Measurements from ENCODE around the gene PKN2. TPM values are rescaled to one million over a fixed set of nuclear protein-coding genes. Genes with fewer than 3 reads are reported as not detected.
"Not testable (repeated sequence)": the region's sequence is repeated elsewhere in the genome, so short reads cannot be mapped to it uniquely, and the experiment has no call there.

Gene PKN2
- total RNA-seq, 4 donors from 2014 or later = 14.9 to 18.6 (median 17.0) TPM

GRCh38 chr1:88698764-88699163 is 14.7 kb downstream of the PKN2 start:
- H3K27me3 ChIP-seq = no peaks in the 10 kb centered on the region
- no peak overlapping the region for H3K27ac ChIP-seq
- peaks cover 20 to 32% of the 10 kb centered on the region in 2 donors for H3K4me1 ChIP-seq
- intact Hi-C loops (cut with DNase I; ENCODE audit: low total_unique reads) (no loop called here), in situ Hi-C loops (cut with MboI; ENCODE audit: low sequenced_read_pairs in 4 of 4) (loop anchor here in 2 of 4 donors (25.0 kb wide), 2 partner anchors 1361 to 1786 kb away; partner anchors contain the start of genes HS2ST1 (in 1 of the 2), LMO4 (in 1 of the 2) and SELENOF (in 1 of the 2))
- ATAC-seq (no peak), DNase-seq (no peak)
- no peak for TF ChIP-seq POLR2A (IDR thresholded peaks at IDR 0.05)
- TF ChIP-seq CTCF (IDR thresholded peaks at IDR 0.05 in 4 of 5, conservative IDR thresholded peaks at IDR 0.05 in 1 of 5) = no peak
- no peaks in the 10 kb centered on the region for H3K36me3 ChIP-seq
- H3K9me3 ChIP-seq = no peaks in the 10 kb centered on the region
- H3K4me3 ChIP-seq = no peak overlapping the region

- Histone ChIP-seq H3K9me3 (no peaks in the 10 kb centered on the region), H3K4me3 (no peak overlapping the region), H3K27me3 (no peaks in the 10 kb centered on the region), H3K27ac (no peak overlapping the region), H3K36me3 (no peaks in the 10 kb centered on the region), H3K4me1 (peaks cover 23 to 32% of the 10 kb centered on the region in 2 donors)
- in situ Hi-C loops (cut with MboI; ENCODE audit: low sequenced_read_pairs in 4 of 4) (no loop called here), intact Hi-C loops (cut with DNase I; ENCODE audit: low total_unique reads) (no loop called here)
- no peak for TF ChIP-seq POLR2A (IDR thresholded peaks at IDR 0.05)
- no peak for TF ChIP-seq CTCF (IDR thresholded peaks at IDR 0.05 in 4 of 5, conservative IDR thresholded peaks at IDR 0.05 in 1 of 5)
- ATAC-seq (no peak), DNase-seq (no peak)
Observed at GRCh38 chr1:88700425-88701013, 16.4 kb downstream of the PKN2 start.

- intact Hi-C loops (cut with DNase I; ENCODE audit: low total_unique reads) (no loop called here), in situ Hi-C loops (cut with MboI; ENCODE audit: low sequenced_read_pairs in 4 of 4) (no loop called here)
- DNase-seq (no peak), ATAC-seq (no peak)
- Histone ChIP-seq H3K27me3 (no peaks in the 10 kb centered on the region), H3K9me3 (no peaks in the 10 kb centered on the region), H3K4me1 (peaks cover 23 to 32% of the 10 kb centered on the region in 2 donors), H3K36me3 (no peaks in the 10 kb centered on the region), H3K4me3 (no peak overlapping the region), H3K27ac (no peak overlapping the region)
- TF ChIP-seq CTCF (IDR thresholded peaks at IDR 0.05 in 4 of 5, conservative IDR thresholded peaks at IDR 0.05 in 1 of 5) = no peak
Observed at GRCh38 chr1:88701275-88701674, 17.2 kb downstream of the PKN2 start.

- ATAC-seq; H3K27ac ChIP-seq; H3K9me3 ChIP-seq; H3K36me3 ChIP-seq; H3K27me3 ChIP-seq; intact Hi-C loops (cut with DNase I; ENCODE audit: low total_unique reads); H3K4me3 ChIP-seq; in situ Hi-C loops (cut with MboI; ENCODE audit: low sequenced_read_pairs in 4 of 4); DNase-seq: not testable (repeated sequence)
- peaks cover 23 to 32% of the 10 kb centered on the region in 2 donors for H3K4me1 ChIP-seq
Observed at GRCh38 chr1:88701793-88702192, 17.7 kb downstream of the PKN2 start.

- Histone ChIP-seq H3K9me3 (no peaks in the 10 kb centered on the region), H3K36me3 (no peaks in the 10 kb centered on the region), H3K4me3 (no peak overlapping the region), H3K4me1 (peaks cover under 1 to 9% of the 10 kb centered on the region in 2 donors), H3K27ac (no peak overlapping the region), H3K27me3 (no peaks in the 10 kb centered on the region)
- no peak for TF ChIP-seq CTCF (IDR thresholded peaks at IDR 0.05 in 4 of 5, conservative IDR thresholded peaks at IDR 0.05 in 1 of 5)
- no peak for TF ChIP-seq POLR2A (IDR thresholded peaks at IDR 0.05)
- no peak for DNase-seq
- intact Hi-C loops (cut with DNase I; ENCODE audit: low total_unique reads) = no loop called here
- in situ Hi-C loops (cut with MboI; ENCODE audit: low sequenced_read_pairs in 4 of 4) = no loop called here
- no peak for ATAC-seq
Observed at GRCh38 chr1:88708011-88708410, 23.9 kb downstream of the PKN2 start.

GRCh38 chr1:88712907-88713306 is 28.8 kb downstream of the PKN2 start:
- H3K36me3 ChIP-seq; H3K4me1 ChIP-seq; H3K27me3 ChIP-seq; ATAC-seq; intact Hi-C loops (cut with DNase I; ENCODE audit: low total_unique reads); in situ Hi-C loops (cut with MboI; ENCODE audit: low sequenced_read_pairs in 4 of 4); H3K9me3 ChIP-seq; H3K4me3 ChIP-seq; H3K27ac ChIP-seq; DNase-seq: not testable (repeated sequence)

GRCh38 chr1:88716571-88716970 is 32.5 kb downstream of the PKN2 start:
- H3K27ac ChIP-seq; H3K4me3 ChIP-seq; H3K9me3 ChIP-seq; ATAC-seq; intact Hi-C loops (cut with DNase I; ENCODE audit: low total_unique reads); H3K36me3 ChIP-seq; in situ Hi-C loops (cut with MboI; ENCODE audit: low sequenced_read_pairs in 4 of 4); H3K27me3 ChIP-seq; DNase-seq; H3K4me1 ChIP-seq: not testable (repeated sequence)

Measured in gastrocnemius medialis (tissue), 4 donors.